CD4-positive, alpha-beta T cell (primary cell): ENCODE measurements around the gene CHRNB2. TPM values are rescaled to one million over a fixed set of nuclear protein-coding genes. Genes with fewer than 3 reads are reported as not detected.

Experiments used
- ATAC-seq: fragments of 200-7000 bp; cut with Tn5 transposase; one replicate; pipeline ENCODE4 v1.10.0; 2022; ENCODE audit warnings: mild to moderate bottlenecking; ENCODE audit not compliant: poor library complexity
- CTCF ChIA-PET: fragments of 350-600 bp; sonication (Branson Sonifier 250); formaldehyde crosslinking; loops from one replicate; lab custom pipeline; 2021; ENCODE audit warnings: antibody characterized with exemption, inconsistent platforms; lab: Charles Lee
- POLR2A ChIA-PET: fragments of 350-600 bp; sonication (Branson Sonifier 250); formaldehyde crosslinking; loops from one replicate; lab custom pipeline; 2021; ENCODE audit warnings: antibody characterized with exemption, inconsistent platforms; lab: Charles Lee
- DNase-seq, 14 experiments: peaks; one replicate each; pipeline ENCODE4 v3.0.0-alpha.2; 2013 to 2020; ENCODE audit warnings: mixed read lengths in 2 of 14
- H3K27ac ChIP-seq, 2 donors: one replicate each; pipeline versions ENCODE4 v1.5.1 to v1.7.0; 2013; ENCODE audit warnings: low read length in 2 of 2, low read depth in 1 of 2, mild to moderate bottlenecking in 1 of 2
- H3K27me3 ChIP-seq, 2 experiments: 1 replicate in 1 of 2; 2 replicates in 1 of 2; pipeline versions ENCODE4 v1.6.1 to v1.7.0; 2013; ENCODE audit warnings: low read length in 2 of 2, control low read depth in 1 of 2, mild to moderate bottlenecking in 1 of 2, moderate library complexity in 1 of 2; ENCODE audit not compliant: insufficient read depth in 2 of 2, control insufficient read depth in 1 of 2
- H3K36me3 ChIP-seq: one replicate; pipeline ENCODE4 v1.6.1; 2013; ENCODE audit warnings: low read length, control low read depth; ENCODE audit not compliant: insufficient read depth
- H3K4me1 ChIP-seq: one replicate; pipeline ENCODE4 v1.6.1; 2013; ENCODE audit warnings: low read length, control low read depth; ENCODE audit not compliant: insufficient read depth
- H3K4me3 ChIP-seq: one replicate; pipeline ENCODE4 v1.5.1; 2013; ENCODE audit warnings: mild to moderate bottlenecking, low read length, moderate library complexity
- H3K9me3 ChIP-seq, 2 experiments: 1 replicate in 1 of 2; 2 replicates in 1 of 2; pipeline versions ENCODE4 v1.6.1 to v1.7.0; 2013; ENCODE audit warnings: low read length in 2 of 2, mild to moderate bottlenecking in 2 of 2, control low read depth in 1 of 2, moderate library complexity in 1 of 2; ENCODE audit not compliant: control insufficient read depth in 1 of 2, insufficient read depth in 1 of 2
- H3K27ac Mint-ChIP-seq: one replicate; pipeline ENCODE4 v1.8.0; 2020; ENCODE audit warnings: mixed read lengths
- H3K27me3 Mint-ChIP-seq: one replicate; pipeline ENCODE4 v1.8.0; 2021; ENCODE audit warnings: mixed read lengths
- H3K36me3 Mint-ChIP-seq: one replicate; pipeline ENCODE4 v1.8.0; 2021; ENCODE audit warnings: low read depth, mixed read lengths
- H3K4me1 Mint-ChIP-seq: one replicate; pipeline ENCODE4 v1.8.0; 2021; ENCODE audit warnings: low read depth, mixed read lengths
- H3K4me3 Mint-ChIP-seq: one replicate; pipeline ENCODE4 v1.8.0; 2020; ENCODE audit warnings: mild to moderate bottlenecking, mixed read lengths
- H3K9me3 Mint-ChIP-seq: one replicate; pipeline ENCODE4 v1.8.0; 2020; ENCODE audit warnings: mixed read lengths
- CTCF ChIP-seq: fragments of 200-600 bp; IDR thresholded peaks from one replicate; pipeline ENCODE4 v1.8.0; 2022; ENCODE audit warnings: antibody characterized with exemption, mild to moderate bottlenecking
- intact Hi-C, 2 experiments: fragments of 100-400 bp; cut with DNase I in 1 of 2; cut with micrococcal nuclease in 1 of 2; formaldehyde crosslinking; loops; one replicate each; pipeline versions ENCODE4 v1.15.1 to v1.9.0; 2023 to 2025; cut with DNase I, micrococcal nuclease
- total RNA-seq, 174 experiments: library from RNA in 2 of 174; stranded (reverse) in 2 of 174; gene quantifications; one replicate each; pipeline ENCODE4 v1.2.3 and lab custom pipeline; 2021 to 2026

CHRNB2 gene
- total RNA-seq, 2 experiments from 2014 or later = not detected

- Mint-ChIP-seq H3K27ac (no peak overlapping the region), H3K27me3 (no peaks in the 10 kb centered on the region), H3K4me3 (no peak overlapping the region), H3K9me3 (no peaks in the 10 kb centered on the region), H3K36me3 (peaks cover 92% of the 10 kb centered on the region), H3K4me1 (peaks cover 59% of the 10 kb centered on the region)
- H3K9me3 ChIP-seq = no peaks in the 10 kb centered on the region
- H3K36me3 ChIP-seq = peaks cover 92% of the 10 kb centered on the region
- no peak overlapping the region for H3K27ac ChIP-seq
- POLR2A ChIA-PET = no interaction called here
- no peaks in the 10 kb centered on the region for H3K27me3 ChIP-seq
- no peak for DNase-seq
- no peak for TF ChIP-seq CTCF
- intact Hi-C loops = no loop called here
- no peak overlapping the region for H3K4me3 ChIP-seq
- peaks cover 49% of the 10 kb centered on the region for H3K4me1 ChIP-seq
- no peak for ATAC-seq
- CTCF ChIA-PET = interaction anchor here (1.2 kb wide), 1 partner anchor 357 kb away, joined by 3 read pairs; no protein-coding TSS in a partner anchor
Observed at GRCh38 chr1:154599658-154600057, 32.1 kb downstream of the CHRNB2 start.

- Histone ChIP-seq H3K9me3 (no peaks in the 10 kb centered on the region), H3K27ac (no peak overlapping the region), H3K4me3 (no peak overlapping the region), H3K27me3 (no peaks in the 10 kb centered on the region), H3K36me3 (peaks cover 70% of the 10 kb centered on the region), H3K4me1 (peaks cover 68% of the 10 kb centered on the region)
- H3K36me3 Mint-ChIP-seq = peaks cover 83% of the 10 kb centered on the region
- peaks cover 96% of the 10 kb centered on the region for H3K4me1 Mint-ChIP-seq
- ATAC-seq (no peak), DNase-seq (no peak)
- peak overlapping the region; percentile 93 for H3K27ac Mint-ChIP-seq
- ChIA-PET POLR2A (interaction anchor here (1.1 kb wide), 1 partner anchor 21 kb away, joined by 3 read pairs; no protein-coding TSS in a partner anchor), CTCF (no interaction called here)
- TF ChIP-seq CTCF = no peak
- peak overlapping the region; percentile 35 for H3K4me3 Mint-ChIP-seq
- intact Hi-C loops = no loop called here
- H3K9me3 Mint-ChIP-seq = no peaks in the 10 kb centered on the region
- no peaks in the 10 kb centered on the region for H3K27me3 Mint-ChIP-seq
Observed at GRCh38 chr1:154603317-154603716, 35.7 kb downstream of the CHRNB2 start.

- no peaks in the 10 kb centered on the region for H3K27me3 Mint-ChIP-seq
- intact Hi-C loops = loop anchor here in 1 of 2 experiments (5.0 kb wide), 1 partner anchor 587 kb away; no protein-coding TSS in a partner anchor
- Histone ChIP-seq H3K27me3 (no peaks in the 10 kb centered on the region), H3K36me3 (peaks cover 52% of the 10 kb centered on the region), H3K27ac (no peak overlapping the region), H3K4me1 (peaks cover 75% of the 10 kb centered on the region), H3K4me3 (no peak overlapping the region), H3K9me3 (no peaks in the 10 kb centered on the region)
- no peak for ATAC-seq
- H3K4me3 Mint-ChIP-seq = peak overlapping the region; percentile 56
- peaks cover 92% of the 10 kb centered on the region for H3K4me1 Mint-ChIP-seq
- peak overlapping the region; percentile 93 for H3K27ac Mint-ChIP-seq
- ChIA-PET CTCF (interaction anchor here (0.6 to 2.3 kb wide), 3 partner anchors 64 to 479 kb away, joined by 3 to 6 read pairs (median 3); no protein-coding TSS in a partner anchor), POLR2A (interaction anchor here (0.6 to 2.1 kb wide), 4 partner anchors 10 to 1065 kb away, joined by 3 to 7 read pairs (median 3); partner anchors contain the start of genes PMVK and S100A5)
- TF ChIP-seq CTCF = no peak
- no peaks in the 10 kb centered on the region for H3K9me3 Mint-ChIP-seq
- peaks cover 61% of the 10 kb centered on the region for H3K36me3 Mint-ChIP-seq
- DNase-seq = no peak
Observed at GRCh38 chr1:154605534-154605933, 38.0 kb downstream of the CHRNB2 start.
